ENCODE measurements around the gene COQ8B. TPM values are rescaled to one million over a fixed set of nuclear protein-coding genes. Genes with fewer than 3 reads are reported as not detected.

Gene COQ8B
- total RNA-seq, 2 experiments from 2014 or later = 22.1 to 22.5 TPM

DNA sequence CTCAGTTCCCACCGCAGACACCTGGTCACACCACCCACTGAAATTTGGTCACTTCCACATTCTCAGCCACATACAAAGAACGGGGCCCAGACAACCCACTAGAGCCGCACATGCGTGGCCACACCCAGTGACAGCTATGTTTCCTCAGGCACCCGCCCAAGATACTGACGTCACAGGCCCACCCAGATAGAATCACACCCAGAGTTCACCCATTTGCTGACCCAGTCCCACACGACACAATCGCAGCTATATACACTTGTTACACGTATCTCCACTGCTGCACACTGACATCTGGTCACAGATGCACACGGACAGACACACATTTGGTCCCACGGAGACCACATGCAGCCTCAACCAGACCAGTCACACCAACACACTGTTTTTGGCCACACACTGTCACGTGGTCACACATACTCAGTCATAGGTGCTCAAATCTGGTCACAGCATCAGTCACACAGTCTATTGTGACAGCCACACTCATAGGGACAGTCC is 29.1 kb downstream of the COQ8B start:
- ChIA-PET POLR2A (no interaction called here), CTCF (interaction anchor here (1.3 kb wide), 1 partner anchor 24 kb away, joined by 3 read pairs; no protein-coding TSS in a partner anchor)

DNA sequence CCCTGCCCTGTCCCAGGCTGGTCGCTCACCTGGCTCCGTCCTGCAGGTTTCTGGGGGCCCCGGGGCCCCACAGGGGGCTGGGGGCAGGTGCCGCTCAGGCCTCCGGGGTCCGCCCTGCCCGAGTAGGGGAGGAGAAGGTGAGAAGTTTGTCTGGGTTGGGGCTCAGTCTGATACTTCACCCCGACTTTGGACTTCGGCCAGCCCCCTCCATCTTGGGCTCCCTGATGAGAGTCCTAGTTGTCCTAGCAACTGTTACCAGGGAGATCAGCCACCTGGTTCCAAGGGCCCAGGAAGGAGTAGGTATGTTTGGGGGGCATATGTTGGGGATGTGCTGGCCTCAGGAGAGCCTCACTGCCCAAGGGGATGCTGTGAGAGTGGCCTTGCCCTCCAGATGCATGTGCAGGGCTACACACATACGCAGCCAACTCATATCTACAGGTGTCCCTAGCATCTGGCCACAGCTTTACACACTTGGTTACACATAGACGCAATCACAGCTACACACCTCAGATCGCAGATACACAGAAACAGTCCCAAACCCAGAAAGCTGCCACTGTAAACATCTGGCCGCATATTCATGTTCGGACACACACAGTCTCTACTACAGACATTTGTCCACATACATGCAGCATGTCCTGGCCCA is 29.7 kb downstream of the COQ8B start:
- ChIA-PET CTCF (interaction anchor here (1.3 kb wide), 1 partner anchor 24 kb away, joined by 3 read pairs; no protein-coding TSS in a partner anchor), POLR2A (no interaction called here)

DNA sequence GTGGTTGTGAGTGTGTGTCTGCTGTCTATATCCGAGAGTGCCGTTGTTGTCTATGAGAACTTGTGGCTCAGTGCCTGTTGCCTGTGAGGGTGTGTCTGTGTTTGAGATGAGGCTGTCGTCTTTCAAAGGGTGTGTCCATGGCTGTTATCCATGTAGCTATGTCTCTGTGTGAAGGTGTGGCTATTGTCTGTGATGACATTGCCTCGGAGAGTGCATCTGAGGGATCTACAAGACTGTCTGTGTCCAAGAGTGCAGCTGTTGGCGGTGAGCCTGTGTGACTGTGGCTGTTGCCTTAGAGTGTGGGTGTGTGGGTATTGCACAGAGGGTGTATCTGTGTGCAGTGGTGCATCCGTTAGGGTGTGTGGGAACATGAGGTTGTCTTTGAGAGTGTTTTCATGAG is 31.1 kb downstream of the COQ8B start:
- POLR2A ChIA-PET = no interaction called here
- CTCF ChIA-PET = no interaction called here

DNA sequence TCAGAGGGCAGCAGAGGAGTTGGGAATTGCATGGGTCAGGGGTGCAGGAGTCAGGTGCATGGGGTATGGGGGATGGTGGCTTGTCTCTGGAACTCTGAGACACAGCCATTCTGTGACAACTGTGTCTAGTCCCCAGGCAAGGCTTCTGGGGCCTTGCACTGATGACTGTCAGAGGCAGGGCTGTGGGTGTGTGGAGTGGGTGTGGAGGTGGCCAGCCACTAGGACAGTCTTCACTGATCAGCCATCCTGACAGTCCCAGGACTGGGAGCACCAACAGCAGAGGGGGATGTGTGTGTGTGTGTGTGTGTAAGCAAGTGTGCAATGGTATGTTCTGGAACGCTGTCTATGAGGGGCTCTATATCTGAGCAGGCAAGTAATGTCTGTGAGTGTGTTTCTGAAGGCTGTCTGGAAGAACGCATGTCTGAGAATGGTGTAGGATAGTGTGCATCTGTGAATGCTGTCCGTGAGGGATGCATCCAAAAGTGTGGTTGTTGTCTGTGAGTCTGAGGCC is 31.6 kb downstream of the COQ8B start:
- ChIA-PET POLR2A (no interaction called here), CTCF (no interaction called here)

DNA sequence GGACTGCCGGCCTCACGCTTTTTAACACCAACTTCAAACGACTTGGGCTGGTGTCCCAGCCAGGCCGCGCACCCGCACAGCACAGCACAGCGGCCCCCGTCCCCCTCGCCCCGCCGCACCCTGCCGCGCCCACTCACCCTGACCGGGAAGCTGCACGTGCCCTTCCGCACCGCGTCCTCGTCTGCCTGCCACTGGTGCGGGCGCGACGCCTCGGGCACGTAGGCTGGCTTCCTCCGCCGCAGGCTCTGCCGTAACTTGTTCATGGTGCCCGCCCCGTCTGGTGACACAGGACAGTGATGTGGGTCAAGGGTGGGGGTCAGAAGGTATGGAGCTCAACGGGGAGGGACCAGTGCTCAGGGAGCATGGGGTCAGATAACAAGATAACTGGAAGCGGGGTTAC is 32.4 kb downstream of the COQ8B start:
- CTCF ChIA-PET = no interaction called here
- POLR2A ChIA-PET = no interaction called here

DNA sequence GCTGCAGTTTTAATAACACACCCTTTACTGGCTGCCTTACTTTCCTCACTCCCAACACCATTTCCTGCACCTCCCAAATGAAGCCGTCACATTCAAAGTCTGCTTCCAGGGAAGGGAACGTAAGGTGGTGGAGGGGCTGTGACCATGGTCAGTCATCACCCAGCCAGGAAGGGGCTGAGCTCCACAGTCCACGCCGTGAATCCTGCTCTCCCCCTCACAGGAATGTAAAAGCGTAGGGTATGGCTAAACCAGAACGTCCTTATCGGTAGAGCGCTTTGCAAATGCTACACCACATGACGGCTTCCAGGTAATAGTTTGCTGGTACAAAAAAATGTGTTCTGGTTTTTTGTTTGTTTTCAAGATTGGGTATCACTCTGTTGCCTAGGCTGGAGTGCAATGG is 33.2 kb downstream of the COQ8B start:
- ChIA-PET CTCF (no interaction called here), POLR2A (no interaction called here)

DNA sequence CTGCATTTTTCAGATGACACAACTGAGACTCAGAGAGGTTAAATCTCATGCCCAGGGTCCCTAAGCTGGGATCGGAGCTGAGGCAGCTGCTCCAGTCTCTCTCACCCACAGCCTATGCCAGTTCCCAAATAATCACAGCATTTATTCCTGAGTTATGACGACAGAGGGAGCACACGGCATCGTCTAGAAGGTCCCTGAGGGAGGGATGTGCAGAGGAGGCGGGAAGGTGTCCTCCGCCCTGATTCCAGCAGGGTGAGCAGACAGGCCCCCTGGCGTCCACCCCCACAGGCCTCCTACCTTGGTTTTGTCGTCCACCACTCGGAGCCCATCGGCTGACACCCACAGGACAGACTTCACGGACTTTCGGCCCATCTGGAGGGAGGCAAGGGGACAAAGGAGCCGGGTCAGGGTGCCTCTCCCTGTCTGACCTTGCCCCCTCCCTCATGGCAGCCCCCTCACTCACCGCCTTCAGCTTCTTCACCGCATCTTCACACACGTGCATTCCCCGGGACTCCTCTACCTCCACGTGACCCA is 34.2 kb downstream of the COQ8B start:
- CTCF ChIA-PET = interaction anchor here (0.5 kb wide), 1 partner anchor 138 kb away, joined by 3 read pairs; no protein-coding TSS in a partner anchor
- POLR2A ChIA-PET = interaction anchor here (0.5 kb wide), 1 partner anchor 113 kb away, joined by 3 read pairs; no protein-coding TSS in a partner anchor

DNA sequence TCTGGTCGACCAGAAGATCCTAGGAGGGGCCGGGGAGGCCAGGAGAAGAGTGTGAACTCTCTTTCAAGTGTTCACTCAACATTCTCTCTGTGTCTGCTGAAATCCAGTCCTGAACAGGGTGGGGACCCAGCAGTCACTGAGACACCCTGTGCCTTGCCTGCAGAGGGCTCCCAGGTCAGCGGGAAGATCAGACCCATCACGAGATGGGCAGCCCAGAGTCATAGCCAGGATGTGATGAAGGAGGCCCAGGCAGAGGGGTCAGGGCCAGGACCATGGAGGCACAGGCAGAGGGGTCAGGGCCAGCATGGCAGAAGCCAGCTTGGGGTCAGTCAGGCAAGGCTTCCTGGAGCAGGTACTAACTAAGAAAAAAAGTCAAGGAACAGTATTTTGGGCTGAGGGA is 35.6 kb downstream of the COQ8B start:
- CTCF ChIA-PET = no interaction called here

DNA sequence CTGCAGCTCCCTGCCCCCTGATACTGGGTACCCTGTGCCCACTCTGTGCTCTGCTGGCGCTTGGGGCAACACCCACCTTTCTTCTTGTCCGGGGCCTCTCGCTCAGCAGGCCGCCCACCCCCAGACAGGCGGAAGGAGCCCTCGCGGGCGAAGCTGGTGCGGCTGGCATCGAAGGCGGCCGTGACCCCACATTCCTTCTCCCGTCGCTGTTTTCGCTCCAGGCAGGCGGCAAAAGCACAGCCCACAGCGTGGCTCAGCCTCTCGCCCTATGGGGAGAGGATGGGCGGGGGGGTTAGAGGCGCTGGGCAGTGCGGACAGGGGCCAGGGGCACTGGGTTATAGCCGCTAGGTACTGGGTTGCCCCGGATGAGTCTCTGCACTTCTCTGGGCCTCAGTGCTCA is 39.5 kb downstream of the COQ8B start:
- CTCF ChIA-PET = interaction anchor here (0.5 kb wide), 1 partner anchor 42 kb away, joined by 4 read pairs; no protein-coding TSS in a partner anchor
- POLR2A ChIA-PET = no interaction called here

More for the DNA sequence above, 35.6 kb downstream of the COQ8B start:
- POLR2A ChIA-PET = no interaction called here

DNA sequence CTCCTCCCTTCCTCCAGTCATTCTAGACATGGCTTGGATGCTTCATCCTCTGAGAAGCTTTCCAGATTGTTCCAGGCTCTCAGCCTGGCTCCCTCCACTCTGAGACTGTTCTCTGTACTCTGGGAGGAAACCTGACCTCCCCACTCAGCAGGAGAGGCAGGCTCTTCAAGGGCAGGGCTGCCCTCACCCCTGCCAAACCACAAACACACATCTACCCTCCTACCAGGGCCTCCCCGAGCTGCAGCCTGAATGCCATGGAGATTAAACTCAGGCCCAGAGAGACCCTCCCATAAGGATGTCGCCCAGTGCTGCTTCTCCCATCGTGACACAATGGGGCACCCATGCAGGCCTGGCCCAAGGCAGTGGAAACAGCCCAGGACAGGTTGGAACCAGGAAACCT is 42.4 kb downstream of the COQ8B start:
- ChIA-PET CTCF (interaction anchor here (1.1 kb wide), 1 partner anchor 11 kb away, joined by 3 read pairs; no protein-coding TSS in a partner anchor), POLR2A (interaction anchor here (0.7 kb wide), 1 partner anchor 48 kb away, joined by 11 read pairs; no protein-coding TSS in a partner anchor)

DNA sequence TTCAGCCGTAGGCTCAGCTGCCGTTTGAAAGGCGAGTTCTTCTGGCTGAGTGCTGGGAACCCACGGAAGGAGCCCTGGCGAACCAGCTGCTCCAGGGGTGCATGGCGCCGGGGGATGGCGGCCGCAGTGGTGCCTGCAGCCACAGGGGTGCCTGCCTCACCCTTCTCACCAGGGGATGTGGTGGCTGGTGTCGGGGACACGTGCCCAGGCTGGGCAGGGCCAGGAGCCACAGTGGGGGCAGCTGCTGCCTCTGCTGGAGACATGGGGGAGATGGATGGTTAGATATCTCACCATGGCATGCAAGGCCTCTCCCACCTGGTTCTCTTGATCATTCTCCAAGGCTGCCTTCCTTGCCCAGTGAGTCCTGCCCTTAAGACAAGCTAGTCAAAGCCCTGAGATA is 43.3 kb downstream of the COQ8B start:
- ChIA-PET CTCF (interaction anchor here (1.1 kb wide), 1 partner anchor 10 kb away, joined by 3 read pairs; no protein-coding TSS in a partner anchor), POLR2A (no interaction called here)

DNA sequence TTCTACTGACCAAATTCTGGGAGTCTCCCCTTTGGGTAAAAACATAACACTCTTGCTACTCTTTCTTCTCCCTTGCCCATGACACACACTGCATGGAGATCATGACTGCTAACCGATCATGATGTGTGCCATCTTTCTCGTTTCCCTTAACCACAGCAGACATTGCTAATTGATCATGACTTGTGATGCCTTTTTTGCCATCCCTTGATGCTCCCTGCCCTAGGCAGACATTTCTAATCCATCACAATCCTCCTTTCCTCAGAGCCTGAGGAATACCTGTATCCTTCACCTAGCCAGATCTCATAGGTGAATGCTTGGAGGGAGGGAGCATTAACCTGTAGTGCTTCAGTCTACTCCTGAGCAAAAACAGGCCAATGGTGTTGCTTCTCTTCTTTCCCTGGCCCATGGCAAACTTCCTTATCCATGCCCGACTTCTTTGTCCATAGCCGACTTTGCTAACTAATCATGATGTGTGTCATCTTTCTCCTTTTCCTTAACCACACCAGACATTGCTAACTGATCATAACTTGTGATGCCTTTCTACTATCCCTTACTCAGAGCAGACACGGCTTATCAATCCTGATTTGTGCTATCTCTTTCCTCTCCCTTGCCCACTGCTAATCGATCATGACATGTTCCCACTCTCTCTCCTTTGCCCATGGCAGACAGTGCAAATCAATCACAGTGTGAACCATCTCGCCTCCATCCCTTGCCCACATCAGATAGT is 44.0 kb downstream of the COQ8B start:
- ChIA-PET CTCF (interaction anchor here (1.1 kb wide), 1 partner anchor 10 kb away, joined by 3 read pairs; no protein-coding TSS in a partner anchor), POLR2A (interaction anchor here (0.9 kb wide), 1 partner anchor 19 kb away, joined by 3 read pairs; no protein-coding TSS in a partner anchor)

DNA sequence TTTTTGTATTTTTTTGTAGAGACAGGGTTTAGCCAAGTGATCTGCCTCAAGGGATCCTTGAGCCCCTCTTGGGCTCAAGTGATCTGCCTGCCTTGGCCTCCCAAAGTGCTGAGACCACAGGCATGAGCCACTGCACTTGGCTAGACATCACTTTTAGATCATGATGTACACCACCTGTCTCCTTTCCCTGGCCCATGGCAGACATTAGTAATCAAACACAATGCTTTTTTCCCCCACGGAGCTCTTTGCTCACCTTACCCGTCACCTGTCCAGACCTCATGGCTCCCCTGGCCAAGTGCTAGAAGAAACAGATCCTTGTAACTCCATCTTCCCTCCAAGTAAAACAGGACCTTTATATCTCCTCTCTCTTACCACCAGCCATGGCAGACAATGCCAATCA is 44.6 kb downstream of the COQ8B start:
- CTCF ChIA-PET = no interaction called here
- POLR2A ChIA-PET = interaction anchor here (0.9 kb wide), 1 partner anchor 19 kb away, joined by 3 read pairs; no protein-coding TSS in a partner anchor

DNA sequence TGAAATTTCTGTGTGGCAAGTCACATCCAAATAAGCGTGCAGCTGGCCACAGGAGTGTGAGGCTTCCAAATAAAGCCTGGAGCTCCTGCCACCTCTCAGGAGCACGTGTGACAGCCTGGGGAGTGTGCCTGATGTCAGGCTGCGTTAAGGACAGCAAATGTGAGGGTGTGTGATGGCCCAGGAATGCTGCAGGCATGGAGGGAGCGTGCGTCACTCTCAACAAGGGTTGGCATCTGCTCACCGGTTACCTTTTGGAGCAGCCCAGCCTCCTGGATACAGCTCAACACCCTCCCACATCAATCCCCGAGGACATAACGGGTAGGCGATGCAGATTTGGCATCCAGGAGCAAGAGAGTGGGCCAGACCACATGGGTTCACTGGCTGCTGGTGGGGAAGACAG is 45.3 kb downstream of the COQ8B start:
- ChIA-PET POLR2A (no interaction called here), CTCF (interaction anchor here (1.0 kb wide), 1 partner anchor 37 kb away, joined by 5 read pairs; no protein-coding TSS in a partner anchor)

DNA sequence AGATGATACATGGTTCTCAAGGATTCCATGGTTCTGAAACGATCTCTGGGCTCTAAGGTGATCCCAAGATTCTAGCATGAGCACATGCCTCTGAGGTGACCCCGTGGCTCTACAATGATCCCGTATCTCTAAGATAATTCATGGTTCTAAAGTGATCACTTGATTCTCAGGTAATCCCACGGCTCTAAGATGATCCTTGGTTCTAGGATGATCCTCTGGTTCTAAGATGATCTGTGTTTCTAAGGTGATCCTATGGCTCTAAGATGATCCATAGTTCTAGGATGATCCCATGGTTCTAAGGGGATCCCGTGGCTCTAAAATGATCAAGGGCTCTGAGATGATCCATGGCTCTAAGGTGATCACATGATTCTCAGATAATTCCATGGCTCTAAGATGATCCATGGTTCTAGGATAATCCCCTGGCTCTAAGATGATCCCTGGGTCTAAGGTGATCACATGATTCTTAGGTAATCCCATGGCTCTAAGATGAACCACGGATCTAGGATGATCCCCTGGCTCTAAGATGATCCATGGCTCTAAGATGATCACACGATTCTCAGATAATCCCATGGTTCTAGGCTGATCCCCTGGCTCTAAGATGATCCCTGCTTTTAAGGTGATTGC is 47.6 kb downstream of the COQ8B start:
- ChIA-PET CTCF (no interaction called here), POLR2A (no interaction called here)

DNA sequence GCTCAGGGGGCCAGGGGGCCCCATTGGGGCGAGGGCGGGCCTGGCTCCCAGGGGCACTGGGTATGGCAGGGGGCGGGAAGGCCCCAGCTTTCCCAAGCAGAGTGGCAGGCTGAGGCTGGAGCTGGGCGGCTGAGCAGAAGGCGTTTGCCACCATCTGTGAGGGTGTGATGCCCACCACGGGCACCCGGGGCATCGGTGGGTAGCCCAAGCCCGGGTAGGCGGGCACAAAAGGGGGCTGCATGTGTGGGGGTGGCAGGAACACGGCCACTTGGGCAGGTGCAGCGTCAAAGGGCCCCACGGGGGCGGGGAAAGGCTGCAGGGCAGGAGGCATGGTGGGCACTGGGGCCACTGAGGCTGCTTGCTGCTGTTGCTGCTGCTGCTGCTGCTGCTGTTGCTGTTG is 49.1 kb downstream of the COQ8B start:
- CTCF ChIA-PET = no interaction called here

DNA sequence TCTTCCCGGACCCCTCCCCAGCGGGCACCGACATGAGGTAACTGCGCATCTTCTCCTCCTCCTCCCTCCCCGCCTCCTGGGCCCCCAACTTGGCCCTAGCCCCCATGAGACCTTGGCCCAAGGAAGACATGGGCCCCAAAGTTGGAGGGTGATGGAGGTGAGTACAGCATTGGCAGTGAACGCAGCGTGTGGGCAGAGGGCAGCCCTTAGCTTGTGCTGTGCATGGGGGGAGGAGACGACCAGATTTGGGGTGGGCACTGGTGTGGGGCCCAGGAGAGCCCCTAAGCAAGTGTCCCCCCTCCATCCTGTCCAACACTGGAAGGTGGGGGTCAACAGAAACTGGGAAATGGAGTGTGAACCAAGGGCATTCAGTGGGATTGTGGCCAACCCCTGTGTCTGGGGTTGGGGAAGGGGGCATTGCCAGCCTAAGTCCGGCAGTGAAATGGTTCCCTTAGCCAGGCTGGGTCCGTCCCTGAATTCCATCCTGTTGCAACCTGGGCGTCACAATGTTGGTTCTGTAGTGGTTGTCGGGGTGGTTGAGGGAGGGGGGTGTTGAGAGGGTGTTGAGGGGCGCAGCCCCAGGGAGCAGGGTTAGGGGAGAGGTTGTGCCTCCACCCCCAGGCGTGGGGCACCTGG is 49.8 kb downstream of the COQ8B start:
- POLR2A ChIA-PET = no interaction called here
- CTCF ChIA-PET = no interaction called here

More for the DNA sequence above, 49.1 kb downstream of the COQ8B start:
- POLR2A ChIA-PET = no interaction called here

DNA sequence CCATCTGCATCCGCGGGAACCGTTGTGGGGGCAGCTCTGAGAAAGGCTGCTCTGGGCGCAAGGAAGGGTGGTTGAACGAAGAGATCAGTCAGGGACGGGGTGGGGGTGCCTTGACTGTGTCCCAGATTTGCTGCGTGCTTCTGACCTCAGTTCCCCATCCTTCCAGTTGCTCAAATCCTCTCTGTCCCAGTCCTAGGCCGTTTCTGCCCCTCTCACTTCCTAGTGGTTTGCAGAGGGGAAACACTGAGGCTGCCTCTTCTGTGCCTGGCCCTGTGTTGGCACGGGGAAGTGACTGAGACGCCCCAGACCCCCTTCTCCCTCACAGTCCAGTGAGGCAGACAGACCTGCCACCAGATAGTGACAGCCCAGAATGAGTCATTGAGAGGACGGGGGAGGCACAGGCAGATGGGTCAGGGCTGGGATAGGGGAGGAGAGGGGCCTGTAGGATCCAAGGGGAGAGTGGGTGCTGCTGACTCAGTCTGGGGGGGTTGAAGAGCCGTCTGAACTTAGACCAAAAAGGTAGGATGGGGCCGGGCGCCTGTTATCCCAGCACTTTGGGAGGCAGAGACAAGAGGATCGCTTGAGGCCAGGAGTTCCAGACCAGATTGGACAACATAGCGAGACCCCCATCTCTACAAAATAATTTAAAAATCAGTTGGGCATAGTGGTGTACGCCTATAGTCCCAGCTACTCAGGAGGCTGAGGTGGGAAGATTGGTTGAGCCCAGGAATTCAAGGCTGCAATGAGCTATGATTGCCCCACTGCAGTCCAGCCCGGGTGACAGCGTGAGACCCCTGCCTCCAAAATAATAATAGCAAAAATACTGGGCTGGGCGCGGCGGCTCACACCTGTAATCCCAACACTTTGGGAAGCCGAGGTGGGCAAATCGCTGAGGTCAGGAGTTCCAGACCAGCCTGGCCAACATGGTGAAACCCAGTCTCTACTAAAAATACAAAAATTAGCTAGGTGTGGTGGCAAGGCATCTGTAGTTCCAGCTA is 52.7 kb downstream of the COQ8B start:
- POLR2A ChIA-PET = interaction anchor here (0.6 to 2.2 kb wide), 8 partner anchors 27 to 155 kb away, joined by 3 to 8 read pairs (median 4); partner anchors contain the start of genes ACTMAP, NUMBL and SNRPA
- CTCF ChIA-PET = interaction anchor here (0.6 to 2.5 kb wide), 27 partner anchors 9 to 482 kb away, joined by 3 to 24 read pairs (median 4); partner anchors contain the start of genes COQ8B, ITPKC and RAB4B

Data from activated CD8-positive, alpha-beta memory T cell treated with anti-CD3 and anti-CD28 coated beads for 36 hours (primary cell).